H9 (cell line): Measurements from ENCODE around the gene PDE7B. TPM values are rescaled to one million over a fixed set of nuclear protein-coding genes. Genes with fewer than 3 reads are reported as not detected.

Source experiments
- DNase-seq: peaks from one replicate; pipeline ENCODE4 v3.0.0-alpha.2; 2017
- H2AFZ ChIP-seq: one replicate; pipeline ENCODE4 v1.6.1; 2013; ENCODE audit warnings: mild to moderate bottlenecking, low read length, control low read depth, moderate library complexity
- H2AK5ac ChIP-seq: 2 replicates; pipeline ENCODE4 v1.6.1; 2013; ENCODE audit warnings: low read length, control low read depth, mixed read lengths; ENCODE audit not compliant: insufficient read length
- H2BK120ac ChIP-seq: one replicate; pipeline ENCODE4 v1.6.1; 2013; ENCODE audit warnings: low read depth, mild to moderate bottlenecking, low read length, control low read depth, inconsistent platforms; ENCODE audit not compliant: poor library complexity, severe bottlenecking
- H2BK12ac ChIP-seq: 2 replicates; pipeline ENCODE4 v1.6.1; 2013; ENCODE audit warnings: low read length, control low read depth, mixed read lengths, low read depth; ENCODE audit not compliant: insufficient read length
- H2BK15ac ChIP-seq: 2 replicates; pipeline ENCODE4 v1.6.1; 2013; ENCODE audit warnings: low read depth, low read length, control low read depth
- H2BK20ac ChIP-seq: one replicate; pipeline ENCODE4 v1.6.1; 2013; ENCODE audit warnings: low read depth, mild to moderate bottlenecking, low read length, control low read depth, inconsistent platforms; ENCODE audit not compliant: poor library complexity, severe bottlenecking
- H2BK5ac ChIP-seq: 2 replicates; pipeline ENCODE4 v1.6.1; 2013; ENCODE audit warnings: low read length, control low read depth, mixed read lengths; ENCODE audit not compliant: insufficient read length
- H3K14ac ChIP-seq: 2 replicates; pipeline ENCODE4 v1.6.1; 2013; ENCODE audit warnings: low read length, control low read depth; ENCODE audit not compliant: insufficient read depth
- H3K18ac ChIP-seq: 2 replicates; pipeline ENCODE4 v1.6.1; 2013; ENCODE audit warnings: low read depth, mild to moderate bottlenecking, mixed read lengths, low read length, control low read depth; ENCODE audit not compliant: insufficient read length
- H3K23ac ChIP-seq: 2 replicates; pipeline ENCODE4 v1.6.1; 2013; ENCODE audit warnings: low read length, control low read depth, mixed read lengths, low read depth; ENCODE audit not compliant: insufficient read length
- H3K23me2 ChIP-seq: 2 replicates; pipeline ENCODE4 v1.6.1; 2013; ENCODE audit warnings: low read depth, mild to moderate bottlenecking, mixed read lengths, low read length, control low read depth; ENCODE audit not compliant: insufficient read length, poor library complexity, severe bottlenecking
- H3K27ac ChIP-seq: 2 replicates; pipeline ENCODE4 v1.5.1; 2013; ENCODE audit warnings: low read length, control low read depth, mixed read lengths, low read depth; ENCODE audit not compliant: insufficient read length
- H3K27me3 ChIP-seq: 2 replicates; pipeline ENCODE4 v1.6.1; 2013; ENCODE audit warnings: low read length, control low read depth, inconsistent platforms; ENCODE audit not compliant: insufficient read depth
- H3K4ac ChIP-seq: 2 replicates; pipeline ENCODE4 v1.6.1; 2013; ENCODE audit warnings: low read depth, mild to moderate bottlenecking, control low read depth, inconsistent platforms, low read length, moderate library complexity
- H3K4me1 ChIP-seq: 2 replicates; pipeline ENCODE4 v1.6.1; 2013; ENCODE audit warnings: low read length, control low read depth, inconsistent platforms; ENCODE audit not compliant: insufficient read depth
- H3K4me2 ChIP-seq: 2 replicates; pipeline ENCODE4 v1.6.1; 2013; ENCODE audit warnings: low read length, control low read depth, mixed read lengths; ENCODE audit not compliant: insufficient read length, insufficient read depth
- H3K56ac ChIP-seq: 2 replicates; pipeline ENCODE4 v1.6.1; 2013; ENCODE audit warnings: low read depth, mild to moderate bottlenecking, mixed read lengths, low read length, control low read depth; ENCODE audit not compliant: insufficient read length
- H3K79me1 ChIP-seq: 2 replicates; pipeline ENCODE4 v1.6.1; 2013; ENCODE audit warnings: low read depth, mild to moderate bottlenecking, moderate library complexity, low read length, control low read depth, inconsistent platforms; ENCODE audit not compliant: insufficient read depth, poor library complexity, severe bottlenecking
- H3K79me2 ChIP-seq: 2 replicates; pipeline ENCODE4 v1.6.1; 2013; ENCODE audit warnings: low read length, control low read depth, inconsistent platforms; ENCODE audit not compliant: insufficient read depth
- H3K9ac ChIP-seq: 2 replicates; pipeline ENCODE4 v1.6.1; 2013; ENCODE audit warnings: low read length, control low read depth, mixed read lengths; ENCODE audit not compliant: insufficient read length; ENCODE audit errors: extremely low read depth
- H3K9me3 ChIP-seq: one replicate; pipeline ENCODE4 v1.6.1; 2013; ENCODE audit warnings: low read depth, low read length, inconsistent platforms; ENCODE audit not compliant: control insufficient read depth
- H3T11ph ChIP-seq: one replicate; pipeline ENCODE4 v1.6.1; 2013; ENCODE audit warnings: mild to moderate bottlenecking, low read length, control low read depth, inconsistent platforms
- H4K20me1 ChIP-seq: one replicate; pipeline ENCODE4 v1.6.1; 2013; ENCODE audit not compliant: control insufficient read depth, insufficient read length, insufficient read depth
- H4K5ac ChIP-seq: 2 replicates; pipeline ENCODE4 v1.6.1; 2013; ENCODE audit warnings: low read depth, mild to moderate bottlenecking, mixed read lengths, low read length, control low read depth; ENCODE audit not compliant: insufficient read length
- H4K8ac ChIP-seq: replicated peaks from 2 replicates; pipeline ENCODE4 v1.6.1; 2013; ENCODE audit warnings: low read length, control low read depth, mixed read lengths, low read depth; ENCODE audit not compliant: insufficient read length
- H4K91ac ChIP-seq: 2 replicates; pipeline ENCODE4 v1.6.1; 2013; ENCODE audit warnings: low read depth, mild to moderate bottlenecking, moderate library complexity, mixed read lengths, low read length, control low read depth; ENCODE audit not compliant: insufficient read length
- H3K27ac Mint-ChIP-seq, 3 experiments: 2 replicates in 2 of 3; 3 replicates in 1 of 3; pipeline ENCODE4 v1.8.0; 2020 to 2021; ENCODE audit warnings: mixed read lengths in 3 of 3, mild to moderate bottlenecking in 1 of 3, moderate library complexity in 1 of 3
- H3K27me3 Mint-ChIP-seq: 2 replicates; pipeline ENCODE4 v1.8.0; 2021; ENCODE audit warnings: low read depth, mild to moderate bottlenecking, moderate library complexity, mixed read lengths
- H3K36me3 Mint-ChIP-seq, 3 experiments: 2 replicates in 2 of 3; 3 replicates in 1 of 3; pipeline ENCODE4 v1.8.0; 2020 to 2021; ENCODE audit warnings: low read depth in 3 of 3, mixed read lengths in 3 of 3; ENCODE audit not compliant: insufficient read depth in 1 of 3
- H3K4me1 Mint-ChIP-seq, 2 experiments: 2 replicates each; pipeline ENCODE4 v1.8.0; 2020; ENCODE audit warnings: mixed read lengths in 2 of 2
- H3K4me3 Mint-ChIP-seq, 2 experiments: 2 replicates in 1 of 2; 3 replicates in 1 of 2; pipeline ENCODE4 v1.8.0; 2020 to 2021; ENCODE audit warnings: mild to moderate bottlenecking in 2 of 2, mixed read lengths in 2 of 2, moderate library complexity in 1 of 2
- H3K9me3 Mint-ChIP-seq, 2 experiments: 2 replicates in 1 of 2; 3 replicates in 1 of 2; pipeline ENCODE4 v1.8.0; 2020; ENCODE audit warnings: mild to moderate bottlenecking in 2 of 2, mixed read lengths in 2 of 2, moderate library complexity in 1 of 2
- CTCF ChIP-seq: fragments of 200-600 bp; sonication (generic); conservative IDR thresholded peaks from 3 replicates; pipeline ENCODE4 v1.8.0; 2021; ENCODE audit warnings: antibody characterized with exemption, mild to moderate bottlenecking
- WGBS: extraction: QIAGEN DNeasy Blood & Tissue Kit; methylation state at CpG from one replicate; pipeline ENCODE4 v1.1.7; 2013; ENCODE audit warnings: missing lambda C conversion rate, low lambda C conversion rate, mixed read lengths; ENCODE audit not compliant: insufficient read length; ENCODE audit errors: extremely low coverage; 5-methylcytosine and 5-hydroxymethylcytosine counted together
- total RNA-seq: library from RNA; stranded (reverse); gene quantifications from 2 replicates; pipeline ENCODE4 v1.2.1, GENCODE V29; 2021

Gene PDE7B
- total RNA-seq, 1 experiment from 2014 or later, result not detected

- Histone ChIP-seq H3K4me1 (no peaks in the 10 kb centered on the region; the same call in 1 of the 2 replicates), H2BK15ac (no peak overlapping the region), H3K14ac (no peak overlapping the region), H2AFZ (no peak overlapping the region), H3K23ac (no peak overlapping the region), H3K79me1 (no peaks in the 10 kb centered on the region), H2BK20ac (no peak overlapping the region), H4K91ac (no peak overlapping the region), H3K9me3 (no peaks in the 10 kb centered on the region), H3K56ac (no peak overlapping the region), H3K18ac (no peak overlapping the region), H2BK120ac (no peak overlapping the region), H2BK12ac (no peak overlapping the region), H3K23me2 (no peaks in the 10 kb centered on the region), H4K20me1 (no peaks in the 10 kb centered on the region), H3K4me2 (no peak overlapping the region), H4K8ac (no peak overlapping the region), H3K27ac (no peak overlapping the region), H3T11ph (no peak overlapping the region), H2AK5ac (no peak overlapping the region), H3K9ac (no peak overlapping the region), H3K27me3 (no peaks in the 10 kb centered on the region), H3K79me2 (no peaks in the 10 kb centered on the region), H4K5ac (no peak overlapping the region), H2BK5ac (no peak overlapping the region), H3K4ac (no peak overlapping the region)
- H3K36me3 Mint-ChIP-seq, result no peaks in the 10 kb centered on the region; a peak in 1 of 7 replicates
- no peak overlapping the region for H3K27ac Mint-ChIP-seq
- H3K27me3 Mint-ChIP-seq, result no peaks in the 10 kb centered on the region
- H3K9me3 Mint-ChIP-seq, result no peaks in the 10 kb centered on the region; a peak in 1 of 5 replicates
- H3K4me3 Mint-ChIP-seq, result no peak overlapping the region
- WGBS, result no CpG with 5 or more reads among the region's 4 CpGs
- peaks cover 9% of the 10 kb centered on the region in 2 experiments; a peak in 3 of 4 replicates for H3K4me1 Mint-ChIP-seq
- DNase-seq, result no peak
- TF ChIP-seq CTCF, result no peak
Observed at GRCh38 chr6:135839121-135839520, 12.4 kb upstream of the PDE7B start.
